Activated T-helper 1 cell treated with Interleukin-2 at 50 U/mL for 16 hours (primary cell): Measurements from ENCODE around the gene TMPRSS4.
A peak's percentile ranks its signal among the peaks of the same experiment; 100 is the strongest.

Experiments used
- DNase-seq: peaks from one replicate; pipeline ENCODE4 v3.0.0-alpha.2; 2020; ENCODE audit warnings: low read depth

The TMPRSS4 gene

GRCh38 chr11:118135051-118135795 is 58.3 kb downstream of the TMPRSS4 start:
- DNase-seq, result no peak

GRCh38 chr11:118135796-118136165 is 58.9 kb downstream of the TMPRSS4 start:
- DNase-seq, result no peak

GRCh38 chr11:118136341-118136740 is 59.5 kb downstream of the TMPRSS4 start:
- no peak for DNase-seq

- no peak for DNase-seq
Measured at GRCh38 chr11:118136801-118137200, 59.9 kb downstream of the TMPRSS4 start.

- DNase-seq, result no peak
Measured at GRCh38 chr11:118138839-118139420, 62.1 kb downstream of the TMPRSS4 start.

GRCh38 chr11:118139578-118139977 is 62.7 kb downstream of the TMPRSS4 start:
- DNase-seq, result no peak

GRCh38 chr11:118142081-118142480 is 65.2 kb downstream of the TMPRSS4 start:
- no peak for DNase-seq

- DNase-seq, result no peak
Measured at GRCh38 chr11:118142809-118143208, 65.9 kb downstream of the TMPRSS4 start.

GRCh38 chr11:118143661-118144185 is 66.8 kb downstream of the TMPRSS4 start:
- no peak for DNase-seq

GRCh38 chr11:118144301-118145268 is 67.7 kb downstream of the TMPRSS4 start:
- no peak for DNase-seq

GRCh38 chr11:118145285-118146227 is 68.7 kb downstream of the TMPRSS4 start:
- peak; percentile 77 for DNase-seq

GRCh38 chr11:118146554-118146953 is 69.7 kb downstream of the TMPRSS4 start:
- DNase-seq, result no peak

- no peak for DNase-seq
Measured at GRCh38 chr11:118147502-118147901, 70.6 kb downstream of the TMPRSS4 start.

GRCh38 chr11:118148240-118148639 is 71.4 kb downstream of the TMPRSS4 start:
- DNase-seq, result no peak

GRCh38 chr11:118148856-118149255 is 72.0 kb downstream of the TMPRSS4 start:
- DNase-seq, result no peak

- no peak for DNase-seq
Measured at GRCh38 chr11:118149493-118149892, 72.6 kb downstream of the TMPRSS4 start.

- no peak for DNase-seq
Measured at GRCh38 chr11:118151431-118151830, 74.6 kb downstream of the TMPRSS4 start.

- DNase-seq, result no peak
Measured at GRCh38 chr11:118152020-118152551, 75.2 kb downstream of the TMPRSS4 start.

GRCh38 chr11:118152552-118153471 is 75.9 kb downstream of the TMPRSS4 start, which contains the start of gene SCN4B:
TSS of gene SCN4B (minus strand) at chr11:118152823. CDS start at chr11:118152673, 150 bp downstream.
- DNase-seq, result no peak

- no peak for DNase-seq
Measured at GRCh38 chr11:118153516-118153915, 76.6 kb downstream of the TMPRSS4 start.
